Measurements from ENCODE around the gene IQSEC1.

Gene IQSEC1

DNA sequence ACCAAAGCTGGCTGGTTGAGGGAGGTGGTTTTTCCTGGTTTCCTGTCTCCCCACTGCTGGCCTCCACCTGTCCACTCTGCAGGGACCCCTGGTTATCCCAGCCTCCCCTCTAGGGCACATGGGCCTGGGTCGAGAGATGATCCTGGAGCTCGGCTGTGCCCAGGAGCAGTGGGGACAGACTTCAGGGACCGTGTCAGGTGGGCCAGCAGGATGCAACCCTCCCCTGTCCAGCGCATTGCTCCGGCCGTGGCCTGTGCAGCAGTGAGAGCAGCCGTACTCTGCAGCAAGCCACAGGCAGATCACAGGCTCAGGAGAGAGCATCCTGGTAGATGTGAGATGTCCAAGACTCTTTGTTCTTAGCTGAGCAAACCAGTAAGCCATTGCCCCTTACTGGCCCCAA lies 139.3 kb downstream of the IQSEC1 start:
- TF ChIP-seq TEAD4 (IDR thresholded peaks at IDR 0.05) (no peak), TAF1 (IDR thresholded peaks at IDR 0.05; ENCODE audit: low read depth) (no peak), NFIC (IDR thresholded peaks at IDR 0.05) (no peak), TCF12 (IDR thresholded peaks at IDR 0.05; ENCODE audit: low read depth) (no peak)
- TF ChIP-seq, protein P1, sequence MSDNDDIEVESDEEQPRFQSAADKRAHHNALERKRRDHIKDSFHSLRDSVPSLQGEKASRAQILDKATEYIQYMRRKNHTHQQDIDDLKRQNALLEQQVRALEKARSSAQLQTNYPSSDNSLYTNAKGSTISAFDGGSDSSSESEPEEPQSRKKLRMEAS (IDR thresholded peaks at IDR 0.05) = no peak

DNA sequence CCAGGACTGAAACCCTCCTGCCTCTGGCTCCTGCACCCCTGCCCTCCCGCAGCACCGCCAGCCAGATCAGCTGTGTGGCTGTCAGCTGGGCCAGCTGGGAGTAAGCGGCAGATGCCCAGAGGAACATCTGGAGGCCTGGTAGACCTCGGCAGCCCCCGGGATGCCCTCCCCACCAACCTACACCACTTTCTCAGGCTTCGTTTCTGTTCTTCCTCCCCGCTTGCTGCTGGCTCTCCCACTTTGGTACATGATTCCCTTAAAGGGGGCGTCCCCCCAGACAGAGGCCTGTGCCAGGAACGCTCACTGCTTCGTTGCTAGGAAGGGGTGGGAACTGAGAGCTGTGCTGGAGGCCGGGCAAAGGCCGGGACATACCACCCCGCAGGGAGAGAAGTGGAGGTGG lies 140.5 kb downstream of the IQSEC1 start:
- no peak for TF ChIP-seq TAF1 (IDR thresholded peaks at IDR 0.05; ENCODE audit: low read depth)

DNA sequence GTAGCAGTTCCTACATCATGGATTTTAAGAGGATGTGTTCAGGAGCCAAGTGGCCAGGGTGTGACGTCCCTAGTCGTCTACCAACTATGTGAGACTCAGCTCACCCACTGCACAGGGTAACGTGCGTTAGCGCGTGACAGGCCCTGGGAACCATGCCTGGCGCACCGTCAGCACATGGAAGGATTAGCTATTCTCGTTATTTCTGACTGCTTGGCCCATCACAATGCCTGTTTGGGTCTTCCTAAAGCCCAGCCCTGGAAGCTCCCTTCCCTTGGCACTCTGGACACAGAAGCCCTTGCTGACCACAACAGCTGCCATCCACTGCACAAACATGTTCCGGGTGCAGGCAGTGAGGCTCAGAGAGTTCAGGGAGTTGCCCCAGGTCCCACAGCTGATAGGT lies 140.9 kb downstream of the IQSEC1 start:
- TF ChIP-seq TAF1 (IDR thresholded peaks at IDR 0.05; ENCODE audit: low read depth) (no peak), EGR1 (IDR thresholded peaks at IDR 0.05) (no peak), FOXM1 (IDR thresholded peaks at IDR 0.05; ENCODE audit: borderline replicate concordance, low read depth) (no peak), CEBPB (IDR thresholded peaks at IDR 0.05) (no peak), TCF12 (IDR thresholded peaks at IDR 0.05; ENCODE audit: low read depth) (no peak), EP300 (IDR thresholded peaks at IDR 0.05; ENCODE audit: borderline replicate concordance) (no peak)
- TF ChIP-seq, protein P2, sequence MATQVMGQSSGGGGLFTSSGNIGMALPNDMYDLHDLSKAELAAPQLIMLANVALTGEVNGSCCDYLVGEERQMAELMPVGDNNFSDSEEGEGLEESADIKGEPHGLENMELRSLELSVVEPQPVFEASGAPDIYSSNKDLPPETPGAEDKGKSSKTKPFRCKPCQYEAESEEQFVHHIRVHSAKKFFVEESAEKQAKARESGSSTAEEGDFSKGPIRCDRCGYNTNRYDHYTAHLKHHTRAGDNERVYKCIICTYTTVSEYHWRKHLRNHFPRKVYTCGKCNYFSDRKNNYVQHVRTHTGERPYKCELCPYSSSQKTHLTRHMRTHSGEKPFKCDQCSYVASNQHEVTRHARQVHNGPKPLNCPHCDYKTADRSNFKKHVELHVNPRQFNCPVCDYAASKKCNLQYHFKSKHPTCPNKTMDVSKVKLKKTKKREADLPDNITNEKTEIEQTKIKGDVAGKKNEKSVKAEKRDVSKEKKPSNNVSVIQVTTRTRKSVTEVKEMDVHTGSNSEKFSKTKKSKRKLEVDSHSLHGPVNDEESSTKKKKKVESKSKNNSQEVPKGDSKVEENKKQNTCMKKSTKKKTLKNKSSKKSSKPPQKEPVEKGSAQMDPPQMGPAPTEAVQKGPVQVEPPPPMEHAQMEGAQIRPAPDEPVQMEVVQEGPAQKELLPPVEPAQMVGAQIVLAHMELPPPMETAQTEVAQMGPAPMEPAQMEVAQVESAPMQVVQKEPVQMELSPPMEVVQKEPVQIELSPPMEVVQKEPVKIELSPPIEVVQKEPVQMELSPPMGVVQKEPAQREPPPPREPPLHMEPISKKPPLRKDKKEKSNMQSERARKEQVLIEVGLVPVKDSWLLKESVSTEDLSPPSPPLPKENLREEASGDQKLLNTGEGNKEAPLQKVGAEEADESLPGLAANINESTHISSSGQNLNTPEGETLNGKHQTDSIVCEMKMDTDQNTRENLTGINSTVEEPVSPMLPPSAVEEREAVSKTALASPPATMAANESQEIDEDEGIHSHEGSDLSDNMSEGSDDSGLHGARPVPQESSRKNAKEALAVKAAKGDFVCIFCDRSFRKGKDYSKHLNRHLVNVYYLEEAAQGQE (IDR thresholded peaks at IDR 0.05; ENCODE audit: low read depth) = no peak
- TF ChIP-seq, protein P1 (IDR thresholded peaks at IDR 0.05) = no peak

DNA sequence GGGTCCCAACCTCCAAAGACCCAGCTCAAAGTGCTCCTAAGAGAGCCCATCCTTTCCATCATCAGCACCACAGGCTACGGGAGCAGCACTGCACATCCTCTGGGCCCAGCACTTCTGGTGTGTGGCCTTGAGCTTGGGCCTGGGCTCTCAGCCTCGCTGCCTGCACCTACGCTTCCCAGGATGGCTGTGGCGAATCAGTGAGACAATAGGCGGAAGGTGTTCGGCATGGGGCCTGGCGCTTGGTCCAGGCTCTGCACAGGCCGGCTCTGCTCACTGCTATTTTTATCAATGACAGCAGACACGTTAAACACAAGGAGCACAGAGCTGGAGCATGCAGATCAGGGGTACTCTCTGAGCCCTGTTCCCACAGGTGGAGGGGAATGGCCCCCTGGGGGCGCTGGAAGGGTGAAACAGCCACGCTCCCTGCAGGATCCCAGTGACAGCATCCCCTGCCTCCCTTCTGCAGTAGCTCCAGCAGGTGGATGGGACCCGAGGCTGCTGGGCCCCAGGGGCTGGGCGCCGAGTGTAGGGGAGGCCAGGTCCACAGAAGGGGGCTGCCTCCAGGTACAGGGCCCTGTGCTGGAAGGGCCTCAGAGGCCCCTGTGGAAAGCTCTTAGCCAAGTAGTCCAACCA lies 141.8 kb downstream of the IQSEC1 start:
- TF ChIP-seq, protein P2 (IDR thresholded peaks at IDR 0.05; ENCODE audit: low read depth) = no peak
- TF ChIP-seq NFIC (IDR thresholded peaks at IDR 0.05) = no peak
- TF ChIP-seq YY1 (IDR thresholded peaks at IDR 0.05; ENCODE audit: low read depth) = no peak
- TF ChIP-seq CEBPB (IDR thresholded peaks at IDR 0.05) = no peak
- TF ChIP-seq, protein P1 (IDR thresholded peaks at IDR 0.05) = no peak
- no peak for TF ChIP-seq CREB1 (IDR thresholded peaks at IDR 0.05; ENCODE audit: low read depth)

DNA sequence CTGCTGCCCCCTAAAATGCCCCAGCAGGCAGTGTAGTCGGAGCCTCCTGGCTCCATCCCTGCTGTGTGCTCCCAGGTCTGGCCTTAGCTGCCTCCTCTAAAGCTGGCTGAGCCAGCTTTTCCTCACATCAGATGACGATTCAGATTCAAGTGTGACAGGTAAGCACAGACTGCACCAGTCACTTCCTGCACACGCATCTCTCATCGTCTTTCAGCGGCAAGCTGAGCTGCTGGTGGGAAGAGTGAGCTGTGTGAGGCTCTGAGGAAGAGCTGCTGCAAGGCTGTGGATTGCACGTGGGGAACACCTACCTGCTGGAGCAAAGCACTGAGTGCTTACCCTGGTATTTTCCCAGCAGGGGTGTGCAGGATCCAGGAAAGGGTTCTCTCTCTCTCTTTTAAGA lies 143.4 kb downstream of the IQSEC1 start:
- TF ChIP-seq, protein P2 (IDR thresholded peaks at IDR 0.05; ENCODE audit: low read depth) = no peak
- TF ChIP-seq, protein P3, sequence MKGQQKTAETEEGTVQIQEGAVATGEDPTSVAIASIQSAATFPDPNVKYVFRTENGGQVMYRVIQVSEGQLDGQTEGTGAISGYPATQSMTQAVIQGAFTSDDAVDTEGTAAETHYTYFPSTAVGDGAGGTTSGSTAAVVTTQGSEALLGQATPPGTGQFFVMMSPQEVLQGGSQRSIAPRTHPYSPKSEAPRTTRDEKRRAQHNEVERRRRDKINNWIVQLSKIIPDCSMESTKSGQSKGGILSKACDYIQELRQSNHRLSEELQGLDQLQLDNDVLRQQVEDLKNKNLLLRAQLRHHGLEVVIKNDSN (IDR thresholded peaks at IDR 0.05) = no peak
- TF ChIP-seq NFIC (IDR thresholded peaks at IDR 0.05) (no peak), RAD21 (IDR thresholded peaks at IDR 0.05; ENCODE audit: low read depth) (no peak), YY1 (IDR thresholded peaks at IDR 0.05; ENCODE audit: low read depth) (no peak), FOXM1 (IDR thresholded peaks at IDR 0.05; ENCODE audit: borderline replicate concordance, low read depth) (no peak), TCF12 (IDR thresholded peaks at IDR 0.05; ENCODE audit: low read depth) (no peak), ZBTB7A (IDR thresholded peaks at IDR 0.05; ENCODE audit: low read depth) (no peak), CEBPB (IDR thresholded peaks at IDR 0.05) (no peak), TEAD4 (IDR thresholded peaks at IDR 0.05) (no peak), EGR1 (IDR thresholded peaks at IDR 0.05) (no peak), CREB1 (IDR thresholded peaks at IDR 0.05; ENCODE audit: low read depth) (no peak), TAF1 (IDR thresholded peaks at IDR 0.05; ENCODE audit: low read depth) (no peak), EP300 (IDR thresholded peaks at IDR 0.05; ENCODE audit: borderline replicate concordance) (no peak)
- TF ChIP-seq, protein P1 (IDR thresholded peaks at IDR 0.05) = no peak

Measured in Ishikawa (cell line).